ENCODE data around the gene SOX12. TPM values are rescaled to one million over a fixed set of nuclear protein-coding genes. Genes with fewer than 3 reads are reported as not detected.
"Not testable (repeated sequence)": the region's sequence is repeated elsewhere in the genome, so short reads cannot be mapped to it uniquely, and the experiment has no call there.

The SOX12 gene
- total RNA-seq, 1 donor, result 7.7 TPM

GRCh38 chr20:370151-370600 lies 44.8 kb downstream of the SOX12 start:
- DNase-seq (ENCODE audit: low read depth), result no peak
- TF ChIP-seq CTCF (IDR thresholded peaks at IDR 0.05; ENCODE audit: insufficient read depth, low read length), result no peak
- no peak overlapping the region for H3K4me3 ChIP-seq (ENCODE audit: low read depth, low read length)

DNA sequence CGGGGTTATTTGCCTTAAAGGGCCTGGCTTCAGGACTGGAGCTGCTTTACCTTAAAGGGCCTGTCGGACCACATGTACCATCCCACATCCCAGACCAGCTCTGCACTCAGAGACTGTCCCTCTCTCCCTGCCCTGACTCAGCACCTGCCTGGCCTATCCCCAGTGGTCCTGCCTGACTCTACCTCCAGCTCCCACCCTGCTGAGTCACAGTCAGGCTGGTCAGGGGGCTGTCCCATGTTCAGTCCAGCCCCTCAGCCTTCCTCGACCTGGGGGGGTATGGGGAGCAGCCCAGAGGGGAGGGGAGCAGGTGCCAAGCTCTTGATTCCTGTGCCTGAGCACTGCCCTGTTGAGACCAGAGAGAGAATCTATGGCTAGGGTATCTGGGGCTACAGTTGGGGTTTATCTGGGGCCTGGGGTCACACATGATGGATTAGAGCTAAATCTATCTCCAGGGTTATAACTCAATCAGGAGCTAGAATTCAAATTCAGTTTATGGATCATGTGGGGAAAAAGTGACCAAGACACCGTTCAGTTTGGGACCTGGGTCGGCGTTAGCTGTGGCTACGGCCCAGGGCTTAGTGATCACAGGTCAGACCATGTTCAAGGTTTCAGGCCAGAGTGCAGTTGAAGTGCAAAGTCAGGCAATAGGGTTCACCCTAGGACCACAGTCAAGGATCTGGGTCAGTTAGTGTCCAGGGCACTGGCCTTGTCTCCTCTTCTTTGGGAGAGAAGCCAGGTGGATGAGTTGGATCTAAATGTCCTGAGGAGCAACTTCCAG lies 45.8 kb downstream of the SOX12 start:
- no peak for TF ChIP-seq CTCF (IDR thresholded peaks at IDR 0.05; ENCODE audit: insufficient read depth, low read length)
- no peak overlapping the region for H3K4me3 ChIP-seq (ENCODE audit: low read depth, low read length)
- DNase-seq (ENCODE audit: low read depth), result no peak

- no peak overlapping the region for H3K4me3 ChIP-seq (ENCODE audit: low read depth, low read length)
- no peak for TF ChIP-seq CTCF (IDR thresholded peaks at IDR 0.05; ENCODE audit: insufficient read depth, low read length)
- peak; percentile 96 for DNase-seq (ENCODE audit: low read depth)
Measured at GRCh38 chr20:371755-372542, 46.6 kb downstream of the SOX12 start.

GRCh38 chr20:372543-373082 lies 47.3 kb downstream of the SOX12 start:
- H3K4me3 ChIP-seq (ENCODE audit: low read depth, low read length); DNase-seq (ENCODE audit: low read depth): not testable (repeated sequence)

GRCh38 chr20:373171-373890 lies 48.0 kb downstream of the SOX12 start:
- peak; percentile 88 for DNase-seq (ENCODE audit: low read depth)
- no peak overlapping the region for H3K4me3 ChIP-seq (ENCODE audit: low read depth, low read length)

DNA sequence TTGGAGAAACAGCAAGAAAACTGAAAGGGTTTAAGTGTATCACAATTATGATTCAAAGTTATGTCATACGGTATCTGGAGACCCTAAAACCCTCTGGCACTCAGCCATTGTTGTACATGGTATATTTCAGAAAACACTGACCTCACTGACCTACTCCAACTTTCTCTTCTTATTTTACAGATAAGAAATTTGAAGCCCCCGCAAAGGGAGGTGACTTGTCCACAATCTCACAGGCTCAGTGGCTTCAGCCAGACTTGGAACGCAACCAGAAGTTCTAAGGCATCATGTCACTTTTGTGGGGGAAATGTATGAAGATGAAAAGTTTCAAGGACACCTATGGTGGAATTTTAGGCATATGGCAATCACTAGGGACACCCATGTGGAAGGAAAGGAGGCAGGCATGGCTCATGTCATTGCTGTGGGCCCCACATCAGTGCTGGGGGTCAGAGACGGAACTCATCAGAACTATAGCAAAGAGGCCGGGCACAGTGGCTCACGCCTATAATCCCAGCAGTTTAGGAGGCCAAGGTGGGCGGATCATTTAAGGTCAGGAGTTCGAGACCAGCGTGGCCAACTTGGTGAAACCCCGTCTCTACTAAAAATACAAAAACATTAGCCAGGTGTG lies 50.0 kb downstream of the SOX12 start:
- no peak for TF ChIP-seq CTCF (IDR thresholded peaks at IDR 0.05; ENCODE audit: insufficient read depth, low read length)
- DNase-seq (ENCODE audit: low read depth), result no peak
- no peak overlapping the region for H3K4me3 ChIP-seq (ENCODE audit: low read depth, low read length)

More at GRCh38 chr20:373171-373890, 48.0 kb downstream of the SOX12 start:
- TF ChIP-seq CTCF (IDR thresholded peaks at IDR 0.05; ENCODE audit: insufficient read depth, low read length), result no peak
